GM21528 (cell line): ENCODE data around the gene RNF157.
"Not testable (repeated sequence)": the region's sequence is repeated elsewhere in the genome, so short reads cannot be mapped to it uniquely, and the experiment has no call there.

Source experiments
- ATAC-seq: cut with Tn5 transposase; IDR thresholded peaks from one replicate; pipeline ENCODE4 v1.9.1; 2021; ENCODE audit warnings: mild to moderate bottlenecking, moderate library complexity; ENCODE audit not compliant: unreplicated experiment, low FRiP score

RNF157 gene

GRCh38 chr17:76270770-76271668, 30.7 kb upstream of the RNF157 start:
- ATAC-seq, result no peak

GRCh38 chr17:76270127-76270592, 29.9 kb upstream of the RNF157 start:
- ATAC-seq, result no peak

GRCh38 chr17:76268991-76269981, 29.0 kb upstream of the RNF157 start:
- no peak for ATAC-seq

- ATAC-seq, result no peak
These were observed 27.9 kb upstream of the RNF157 start for GRCh38 chr17:76268015-76268749.

- not testable (repeated sequence) for ATAC-seq
These were observed 27.3 kb upstream of the RNF157 start for GRCh38 chr17:76267581-76268001.

- no peak for ATAC-seq
These were observed 26.8 kb upstream of the RNF157 start for GRCh38 chr17:76267051-76267576.

GRCh38 chr17:76266244-76266938, 26.1 kb upstream of the RNF157 start:
- ATAC-seq, result no peak

GRCh38 chr17:76265624-76266243, 25.4 kb upstream of the RNF157 start:
- no peak for ATAC-seq

- ATAC-seq, result peak; percentile 70
These were observed 24.7 kb upstream of the RNF157 start, which contains the start of gene UBALD2 for GRCh38 chr17:76264755-76265623. UBALD2 (plus strand) TSS chr17:76265348; CDS start chr17:76265506, 158 bp downstream.

GRCh38 chr17:76264425-76264754, 24.1 kb upstream of the RNF157 start:
- peak; percentile 1 for ATAC-seq

- no peak for ATAC-seq
These were observed 23.6 kb upstream of the RNF157 start for GRCh38 chr17:76263896-76264295.

- no peak for ATAC-seq
These were observed 22.5 kb upstream of the RNF157 start for GRCh38 chr17:76262732-76263344.

- ATAC-seq, result no peak
These were observed 21.3 kb upstream of the RNF157 start for GRCh38 chr17:76261421-76262215.

- ATAC-seq, result no peak
These were observed 20.4 kb upstream of the RNF157 start for GRCh38 chr17:76260669-76261068.

GRCh38 chr17:76260220-76260619, 19.9 kb upstream of the RNF157 start:
- ATAC-seq, result no peak

- ATAC-seq, result not testable (repeated sequence)
These were observed 16.2 kb upstream of the RNF157 start for GRCh38 chr17:76256430-76257050.
